ENCODE data around the gene WBP4.
"Not testable (repeated sequence)": the region's sequence is repeated elsewhere in the genome, so short reads cannot be mapped to it uniquely, and the experiment has no call there.

The WBP4 gene

DNA sequence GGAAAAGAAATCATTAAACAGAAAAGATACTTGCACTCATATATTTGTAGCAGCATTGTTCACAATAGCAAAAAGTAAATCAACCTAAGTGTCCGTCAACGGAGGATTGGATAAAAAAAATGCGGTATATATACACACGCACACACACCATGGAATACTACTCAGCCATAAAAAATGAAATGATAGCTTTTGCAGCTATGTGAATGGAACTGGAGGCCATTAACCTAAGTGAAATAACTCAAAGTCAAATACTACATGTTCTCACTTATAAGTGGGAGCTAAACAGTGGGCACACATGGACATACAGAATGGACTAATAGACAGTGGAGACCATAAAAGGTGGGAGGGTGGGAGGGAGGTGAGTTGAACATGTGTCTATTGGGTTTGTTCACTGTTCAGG, 18.4 kb downstream of the WBP4 start:
- DNase-seq (ENCODE audit: low spot score), result no peak

DNA sequence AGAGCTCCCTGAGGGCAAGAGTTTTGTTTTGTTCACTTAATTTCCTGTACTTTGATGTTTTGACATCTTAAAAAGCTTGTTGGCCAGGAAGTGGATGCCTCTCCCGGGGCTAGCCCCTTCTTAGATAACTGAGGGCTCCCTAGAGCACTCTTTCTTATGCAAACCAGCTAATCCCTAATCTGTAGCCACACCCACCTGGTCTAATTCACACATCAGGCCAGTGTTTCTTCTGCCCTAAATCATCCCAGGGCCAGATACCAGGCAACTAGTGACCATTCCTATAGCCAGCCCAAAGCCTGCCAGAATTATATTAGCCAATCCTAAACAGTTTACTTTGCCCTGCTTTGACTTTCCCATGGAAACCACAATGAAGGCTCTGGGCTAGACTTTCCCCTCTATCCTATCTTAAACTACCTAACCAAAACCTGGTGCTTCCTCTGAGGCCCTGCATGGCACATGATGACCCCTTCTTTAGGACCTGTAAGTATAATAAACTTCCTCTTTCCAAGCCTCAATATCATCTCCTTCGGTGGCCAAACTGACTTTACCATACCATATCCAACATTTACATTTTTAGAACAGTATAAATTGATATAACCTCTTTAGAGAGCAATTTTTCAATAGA, 24.8 kb downstream of the WBP4 start:
- no peak for DNase-seq (ENCODE audit: low spot score)

DNA sequence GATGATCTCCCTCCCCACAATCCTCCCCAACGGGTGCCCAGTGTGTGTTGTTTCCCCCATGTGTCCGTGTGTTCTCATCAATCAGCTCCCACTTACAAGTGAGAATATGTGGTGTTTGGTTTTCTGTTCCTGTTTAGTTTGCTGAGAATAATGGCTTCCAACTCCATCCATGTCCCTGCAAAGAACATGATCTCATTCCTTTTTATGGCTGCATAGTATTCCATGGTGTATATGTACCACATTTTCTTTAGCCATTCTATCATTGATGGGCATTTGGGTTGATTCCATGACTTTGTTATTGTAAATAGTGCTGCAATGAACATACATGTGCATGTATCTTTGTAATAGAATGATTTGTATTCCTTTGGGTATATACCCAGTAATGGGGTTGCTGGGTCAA, 34.4 kb downstream of the WBP4 start:
- not testable (repeated sequence) for DNase-seq (ENCODE audit: low spot score)

DNA sequence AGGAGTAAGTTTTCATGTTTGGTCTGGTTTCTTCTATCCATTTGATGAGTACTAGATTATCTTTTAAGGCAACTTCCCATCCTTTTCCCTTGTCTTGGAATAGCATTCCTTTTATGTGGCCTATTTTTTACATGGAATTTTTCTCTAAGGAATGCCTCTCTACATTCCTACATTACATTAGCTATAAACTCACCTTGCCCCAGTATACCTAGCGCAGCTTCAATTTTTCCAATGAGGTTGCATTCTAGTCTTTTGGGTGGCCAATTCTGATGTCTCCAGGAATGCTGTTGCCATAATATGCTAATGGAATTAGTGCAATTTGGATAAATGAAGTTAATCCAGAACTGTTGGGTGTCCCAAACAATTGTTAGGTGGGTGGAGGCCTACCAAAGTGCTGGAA, 37.5 kb downstream of the WBP4 start:
- DNase-seq (ENCODE audit: low spot score), result no peak

DNA sequence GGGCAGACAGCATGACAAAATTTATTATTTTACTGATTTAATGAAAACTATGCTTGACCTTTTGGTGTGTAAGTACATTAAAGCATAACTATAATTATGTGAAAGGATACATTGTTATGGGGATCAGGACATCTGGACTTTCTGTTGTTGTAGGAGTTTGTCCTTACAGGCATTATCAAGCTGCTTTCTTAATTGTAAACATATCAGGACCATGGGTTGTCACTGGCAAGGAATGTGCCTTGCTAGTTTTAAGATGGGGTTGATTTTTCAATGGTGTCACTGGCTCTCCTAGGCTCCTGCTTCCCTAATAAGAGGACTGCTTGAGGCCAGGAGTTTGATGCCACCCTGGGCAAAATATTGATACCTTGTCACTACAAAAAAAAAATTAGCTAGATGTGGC, 38.7 kb downstream of the WBP4 start:
- no peak for DNase-seq (ENCODE audit: low spot score)

DNA sequence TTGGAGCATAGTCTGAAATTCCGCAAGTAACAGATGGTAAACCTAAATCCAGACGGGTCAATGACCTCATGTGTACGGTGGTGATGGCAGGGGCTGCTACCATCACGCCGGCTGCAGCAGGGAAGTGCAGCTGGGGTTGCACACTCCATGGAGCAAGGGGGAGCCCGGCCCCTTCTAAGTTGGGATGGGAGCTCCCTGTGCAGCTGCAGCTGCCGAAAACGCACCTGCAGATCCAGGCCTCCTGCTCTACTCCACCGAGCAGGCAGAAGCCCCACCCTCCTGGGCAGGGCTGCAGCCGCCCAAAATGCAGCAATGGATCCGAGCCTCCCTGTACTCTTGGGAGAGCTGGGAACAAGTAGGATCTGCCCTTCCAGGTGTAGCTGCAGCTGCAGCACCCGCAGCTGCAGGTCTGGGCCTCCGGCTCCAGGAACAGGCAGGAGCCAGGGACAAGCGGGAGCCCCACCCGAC, 45.8 kb downstream of the WBP4 start:
- DNase-seq (ENCODE audit: low spot score), result no peak

DNA sequence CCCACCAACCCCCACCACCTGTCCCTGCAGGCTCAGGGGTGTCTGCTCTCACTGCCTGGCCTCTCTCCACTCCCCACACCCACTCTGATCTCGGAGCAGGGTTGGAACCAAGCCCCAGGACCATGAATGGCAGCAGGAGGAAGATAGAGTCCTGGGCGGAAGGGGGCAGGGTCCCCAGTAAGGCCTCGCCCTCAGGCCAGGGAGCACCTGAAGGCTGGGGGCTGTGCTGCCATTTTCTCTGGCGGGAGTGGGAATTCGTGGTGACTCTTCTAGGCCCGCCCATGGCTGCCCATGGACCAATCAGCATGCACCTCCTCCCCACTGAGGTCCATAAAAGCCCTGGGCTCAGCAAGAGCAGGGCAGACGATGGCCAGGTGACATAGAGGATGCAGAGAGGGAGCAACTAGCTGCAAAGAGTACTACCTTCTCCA, 46.3 kb downstream of the WBP4 start:
- DNase-seq (ENCODE audit: low spot score), result no peak

DNA sequence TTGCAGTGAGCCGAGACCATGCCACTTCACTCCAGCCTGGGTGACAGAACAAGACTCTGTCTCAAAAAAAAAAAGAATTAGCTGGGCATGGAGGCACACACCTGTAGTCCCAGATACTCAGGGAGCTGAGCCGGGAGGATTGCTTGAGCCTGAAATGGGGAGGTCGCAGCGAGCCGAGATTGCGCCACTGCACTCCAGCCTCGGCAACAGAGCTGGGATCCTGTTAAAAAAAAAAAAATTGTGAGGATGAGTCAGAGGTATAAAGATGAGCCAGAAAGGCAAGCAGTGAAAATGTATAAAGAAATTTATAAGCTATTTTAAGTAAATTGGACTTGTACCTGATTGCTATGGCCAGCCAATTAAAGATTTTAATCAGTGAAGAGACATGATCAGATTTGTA, 50.1 kb downstream of the WBP4 start:
- DNase-seq (ENCODE audit: low spot score), result peak; percentile 15

DNA sequence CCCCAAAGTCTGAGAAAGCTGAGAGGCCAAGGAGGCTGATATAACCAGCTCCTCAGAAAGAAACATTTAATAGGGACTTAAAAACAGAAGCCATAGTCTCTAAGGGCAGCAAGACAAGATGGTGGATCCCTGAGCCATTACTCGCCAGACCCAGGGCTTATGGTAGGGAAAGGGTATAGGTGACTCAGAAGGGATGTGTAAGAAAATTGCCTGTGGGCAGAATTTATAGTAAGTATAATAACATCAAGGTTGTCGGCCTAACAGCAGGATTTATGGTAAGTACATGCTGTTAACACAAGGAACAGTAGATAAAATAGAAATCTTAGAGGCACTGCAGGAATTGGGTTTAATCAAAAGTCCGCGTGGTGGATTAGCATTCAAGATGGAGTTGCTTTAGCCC, 56.6 kb downstream of the WBP4 start:
- DNase-seq (ENCODE audit: low spot score), result no peak

DNA sequence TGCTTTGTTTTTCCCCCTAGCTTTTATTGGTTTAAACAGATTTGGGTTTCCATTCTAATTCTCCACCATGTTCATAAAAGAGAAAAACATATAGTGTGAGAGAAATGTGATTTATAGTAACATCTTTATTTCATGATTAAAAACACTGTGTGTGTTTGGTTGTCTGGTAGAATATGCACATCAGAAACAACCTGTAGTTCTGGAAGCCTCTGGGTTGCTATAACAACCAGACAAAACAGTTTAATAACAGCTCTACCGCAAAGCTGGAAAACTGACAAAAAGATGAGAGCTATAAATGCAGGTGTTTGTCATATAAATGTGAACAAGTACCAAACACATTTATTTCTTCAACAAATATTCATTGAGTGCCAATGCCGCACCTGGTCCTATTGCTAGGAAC, 61.5 kb downstream of the WBP4 start:
- DNase-seq (ENCODE audit: low spot score), result no peak

DNA sequence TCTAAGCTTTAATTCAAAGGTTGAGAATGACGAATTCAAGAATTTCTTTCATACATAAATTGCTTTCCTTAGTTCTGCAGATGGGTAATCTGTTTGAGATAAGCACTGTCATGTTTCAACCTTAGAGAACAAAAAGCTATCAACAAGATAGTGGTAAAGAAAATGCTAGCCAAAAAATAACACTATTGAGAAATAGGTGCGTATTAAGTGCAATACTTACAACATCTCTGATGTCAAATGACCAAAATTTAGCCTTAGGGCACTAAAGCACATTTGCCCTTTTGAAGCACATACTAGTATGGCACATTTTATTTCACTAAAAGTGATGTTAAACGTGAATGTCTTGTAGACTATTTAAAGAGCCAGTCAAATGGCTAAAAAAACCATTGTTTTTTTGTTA, 66.4 kb downstream of the WBP4 start:
- DNase-seq (ENCODE audit: low spot score), result no peak

DNA sequence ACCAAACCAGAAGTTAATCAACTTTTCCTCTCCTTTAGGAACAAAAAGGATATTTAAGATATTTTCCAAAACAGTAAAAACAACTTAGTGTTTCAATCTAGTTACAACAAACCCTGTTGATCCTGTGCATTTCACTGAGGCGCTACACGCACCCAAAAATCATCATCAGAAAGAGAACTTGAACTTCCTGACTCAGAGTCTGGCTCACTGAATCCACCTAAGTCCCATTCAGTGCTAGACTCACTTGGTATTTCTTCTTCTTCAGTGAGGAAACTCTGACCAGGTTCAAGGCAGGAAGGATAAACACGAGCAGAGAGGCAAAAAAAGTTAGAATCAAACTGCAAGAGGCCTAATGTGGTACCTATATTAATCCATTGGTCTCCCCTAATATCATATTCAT, 69.0 kb downstream of the WBP4 start:
- no peak for DNase-seq (ENCODE audit: low spot score)

DNA sequence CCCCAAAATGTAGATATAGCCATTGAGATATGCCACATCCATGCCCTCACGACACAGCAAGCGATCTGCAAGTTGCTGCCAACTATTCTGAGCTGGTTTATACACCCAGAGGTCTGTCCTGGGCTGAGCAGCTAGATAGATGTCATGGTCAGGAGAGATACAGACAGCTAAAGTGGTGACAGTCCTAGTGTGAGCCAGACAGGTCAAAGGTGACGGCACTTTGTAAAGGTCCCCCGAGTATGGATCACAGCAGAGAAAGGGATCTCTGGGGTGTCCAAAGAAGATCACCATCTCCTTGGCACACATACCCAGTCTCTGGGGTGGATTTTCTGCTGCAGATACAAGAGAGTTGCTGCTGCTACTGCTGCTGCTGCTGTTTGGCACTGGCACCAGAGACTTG, 69.9 kb downstream of the WBP4 start:
- not testable (repeated sequence) for DNase-seq (ENCODE audit: low spot score)

DNA sequence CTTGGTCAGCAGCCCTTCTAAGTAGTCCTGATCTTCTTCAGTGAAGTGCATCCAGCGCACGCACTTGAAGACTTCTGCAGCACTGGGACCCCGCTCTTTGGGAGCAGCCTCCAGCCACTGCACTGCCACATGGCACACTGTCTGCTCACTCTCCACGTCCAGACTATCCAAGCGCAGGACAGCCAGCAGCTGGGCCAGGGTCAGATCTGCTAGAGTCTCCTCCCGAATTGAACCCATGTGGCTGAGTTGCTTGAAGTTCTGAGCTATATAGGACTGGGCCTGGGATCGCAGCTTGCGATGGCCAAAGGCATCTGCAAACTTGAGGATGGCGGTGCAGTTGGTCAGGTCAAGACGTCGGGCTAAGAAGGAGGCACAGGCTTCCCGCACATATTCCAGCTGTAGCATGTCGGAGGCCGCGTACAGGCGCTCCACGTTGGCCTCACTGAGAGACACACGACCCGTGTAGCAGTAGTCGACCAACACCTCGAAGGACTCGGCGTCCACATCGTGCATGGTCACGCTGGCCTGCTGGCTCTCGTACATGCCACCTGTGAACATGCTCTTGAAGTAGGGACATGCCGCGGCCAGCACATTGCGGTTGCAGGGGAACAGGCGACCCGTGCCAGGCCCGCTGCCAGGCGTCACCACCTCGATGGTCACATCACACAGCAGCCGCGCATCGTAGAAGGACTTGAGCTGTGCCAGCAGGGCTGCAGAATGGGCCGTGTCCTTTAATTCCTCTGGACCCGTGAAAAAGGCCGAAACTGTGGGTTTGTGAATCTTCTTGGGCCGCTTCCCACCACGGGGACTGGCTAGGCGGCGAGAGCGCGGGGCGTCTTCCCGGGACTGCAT, 70.6 kb downstream of the WBP4 start:
- DNase-seq (ENCODE audit: low spot score), result not testable (repeated sequence)

DNA sequence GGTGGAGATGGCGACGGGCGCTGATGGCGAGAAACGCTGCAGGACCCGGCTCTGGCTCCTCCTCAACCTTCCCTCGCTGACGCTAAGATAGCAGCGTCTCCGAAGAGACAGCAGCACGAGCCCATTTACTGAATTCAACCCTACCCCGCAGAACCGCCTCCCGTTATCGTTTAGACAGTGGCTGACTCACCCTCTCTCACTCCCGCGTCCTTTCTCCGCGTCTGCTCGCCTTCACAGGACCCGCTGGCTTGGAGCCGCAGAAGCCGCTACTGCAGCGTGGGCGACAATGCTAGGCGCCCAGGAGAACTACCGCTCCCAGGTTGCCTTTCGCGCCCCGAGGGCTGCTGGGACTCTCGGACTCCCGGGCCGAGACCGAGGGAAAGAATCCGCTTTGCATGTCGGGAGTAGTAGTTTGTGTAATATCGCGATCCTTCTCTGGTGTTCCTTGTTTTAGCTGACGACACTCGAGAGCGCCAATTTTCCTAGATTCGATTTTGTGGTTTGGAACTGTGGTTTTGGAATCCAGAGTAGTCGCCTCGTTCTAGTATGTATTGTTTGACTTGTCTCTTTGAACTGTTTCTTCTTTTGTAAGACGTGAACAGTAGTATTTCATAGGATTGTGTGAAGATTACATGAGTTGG, 71.3 kb downstream of the WBP4 start, which contains the start of gene KBTBD6:
KBTBD6 (minus strand) TSS at position 291 of the 641 bp plus-strand sequence. CDS start 291 bp downstream, outside the sequence.
- peak; percentile 95 for DNase-seq (ENCODE audit: low spot score)
